ENCODE data around the gene NPPA.

The NPPA gene

DNA sequence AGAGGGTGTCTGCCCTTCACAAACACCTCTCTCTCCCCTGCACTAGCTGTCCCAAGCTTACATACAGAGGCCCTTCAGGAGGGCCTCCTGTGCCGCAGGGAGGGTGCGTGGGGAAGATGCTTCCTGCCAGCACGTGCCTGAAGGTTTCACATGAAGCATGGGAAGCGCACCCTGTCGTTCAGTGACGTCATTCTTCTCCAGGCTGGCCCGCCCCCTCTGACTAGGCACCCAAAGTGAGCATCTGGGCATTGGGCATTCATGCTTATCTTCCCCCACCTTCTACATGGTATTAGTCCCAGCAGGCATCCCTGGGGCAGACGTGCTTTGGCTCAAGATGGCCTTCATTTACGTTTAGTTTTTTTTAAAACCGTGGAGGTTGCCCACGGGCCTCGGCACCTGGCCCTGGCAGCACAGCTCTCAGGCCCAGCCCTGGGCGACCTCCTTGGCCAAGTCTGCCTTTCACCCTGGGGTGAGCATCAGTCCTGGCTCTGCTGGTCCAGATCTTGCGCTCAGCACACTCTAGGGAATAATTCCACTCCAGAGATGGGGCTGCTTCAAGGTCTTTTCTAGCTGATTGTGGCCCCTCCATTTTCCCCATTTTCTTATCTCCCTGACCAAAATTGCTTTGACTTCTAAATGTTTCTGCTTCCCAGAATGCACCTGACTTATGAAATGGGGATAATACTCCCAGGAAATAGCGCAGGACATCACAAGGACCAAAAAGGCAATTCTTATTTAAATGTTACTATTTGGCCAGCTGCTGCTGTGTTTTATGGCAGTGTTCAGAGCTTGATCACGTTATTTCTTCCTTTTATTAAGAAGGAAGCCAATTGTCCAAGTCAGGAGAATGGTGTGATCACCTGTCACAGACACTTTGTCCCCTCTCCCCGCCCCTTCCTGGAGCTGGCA is 6.1 kb downstream of the NPPA start:
- no peak for DNase-seq

DNA sequence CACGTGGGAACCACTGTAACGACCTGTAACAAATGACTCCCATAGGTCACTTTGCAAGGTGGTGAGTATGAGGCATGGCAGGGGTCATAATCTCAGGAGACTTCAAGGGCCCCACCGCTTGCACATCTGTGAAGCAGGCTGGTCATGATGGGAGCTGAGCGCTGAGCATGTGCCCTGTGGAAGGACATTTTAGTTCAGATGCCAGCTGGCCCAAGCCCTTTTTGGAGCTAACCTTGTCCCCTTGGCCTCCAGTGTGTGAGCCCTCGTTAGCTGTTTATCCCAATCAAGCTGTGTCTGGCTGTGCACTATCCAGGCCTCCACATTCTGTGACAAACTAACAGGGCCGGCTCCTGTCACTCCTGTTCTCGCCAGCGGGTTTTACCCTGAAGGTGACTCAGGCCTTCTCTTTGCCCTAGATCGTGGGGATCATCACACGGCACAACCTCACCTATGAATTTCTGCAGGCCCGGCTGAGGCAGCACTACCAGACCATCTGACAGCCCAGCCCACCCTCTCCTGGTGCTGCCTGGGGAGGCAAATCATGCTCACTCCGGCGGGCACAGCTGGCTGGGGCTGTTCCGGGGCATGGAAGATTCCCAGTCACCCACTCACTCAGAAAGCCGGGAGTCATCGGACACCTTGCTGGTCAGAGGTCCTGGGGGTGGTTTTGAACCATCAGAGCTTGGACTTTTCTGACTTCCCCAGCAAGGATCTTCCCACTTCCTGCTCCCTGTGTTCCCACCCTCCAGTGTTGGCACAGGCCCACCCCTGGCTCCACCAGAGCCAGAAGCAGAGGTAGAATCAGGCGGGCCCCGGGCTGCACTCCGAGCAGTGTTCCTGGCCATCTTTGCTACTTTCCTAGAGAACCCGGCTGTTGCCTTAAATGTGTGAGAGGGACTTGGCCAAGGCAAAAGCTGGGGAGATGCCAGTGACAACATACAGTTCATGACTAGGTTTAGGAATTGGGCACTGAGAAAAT is 7.6 kb downstream of the NPPA start:
- no peak for DNase-seq

DNA sequence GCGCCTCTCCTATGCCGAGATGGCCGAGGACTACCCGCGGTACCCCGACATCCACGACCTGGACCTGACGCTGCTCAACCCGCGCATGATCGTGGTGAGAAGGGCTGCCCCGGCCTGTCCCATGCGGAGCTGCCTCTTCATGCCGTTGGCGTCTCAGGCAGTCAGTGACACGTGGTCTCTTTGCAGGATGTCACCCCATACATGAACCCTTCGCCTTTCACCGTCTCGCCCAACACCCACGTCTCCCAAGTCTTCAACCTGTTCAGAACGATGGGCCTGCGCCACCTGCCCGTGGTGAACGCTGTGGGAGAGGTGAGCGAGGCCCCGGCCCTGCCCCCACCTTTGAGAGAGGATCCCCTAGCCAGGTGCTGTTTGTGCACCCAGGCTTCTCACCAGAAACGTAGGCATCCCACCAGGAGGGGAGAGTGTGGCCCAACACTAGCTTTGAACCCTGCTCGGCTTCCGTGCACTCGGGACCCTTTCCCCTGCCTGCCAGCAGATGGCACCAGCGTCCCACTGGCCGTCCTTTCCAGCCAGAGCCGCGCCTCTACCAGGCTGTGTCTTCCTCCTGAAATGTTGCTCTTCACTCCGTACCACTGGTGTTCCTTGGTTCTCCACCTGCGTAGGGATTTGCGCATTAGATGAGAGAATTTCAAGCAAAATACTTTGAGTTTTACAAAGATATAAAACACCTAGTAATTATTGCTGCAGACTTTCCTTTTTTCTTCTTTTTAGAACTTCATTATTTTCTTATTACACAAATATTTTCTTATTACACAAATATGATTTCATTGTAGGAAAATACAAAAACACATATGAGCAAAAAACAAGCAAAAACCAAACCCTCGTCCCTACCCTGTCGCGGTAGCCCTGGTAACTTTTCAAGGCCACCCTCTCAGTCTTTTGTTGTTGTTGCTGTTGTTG is 9.0 kb downstream of the NPPA start:
- peak; percentile 41 for DNase-seq

DNA sequence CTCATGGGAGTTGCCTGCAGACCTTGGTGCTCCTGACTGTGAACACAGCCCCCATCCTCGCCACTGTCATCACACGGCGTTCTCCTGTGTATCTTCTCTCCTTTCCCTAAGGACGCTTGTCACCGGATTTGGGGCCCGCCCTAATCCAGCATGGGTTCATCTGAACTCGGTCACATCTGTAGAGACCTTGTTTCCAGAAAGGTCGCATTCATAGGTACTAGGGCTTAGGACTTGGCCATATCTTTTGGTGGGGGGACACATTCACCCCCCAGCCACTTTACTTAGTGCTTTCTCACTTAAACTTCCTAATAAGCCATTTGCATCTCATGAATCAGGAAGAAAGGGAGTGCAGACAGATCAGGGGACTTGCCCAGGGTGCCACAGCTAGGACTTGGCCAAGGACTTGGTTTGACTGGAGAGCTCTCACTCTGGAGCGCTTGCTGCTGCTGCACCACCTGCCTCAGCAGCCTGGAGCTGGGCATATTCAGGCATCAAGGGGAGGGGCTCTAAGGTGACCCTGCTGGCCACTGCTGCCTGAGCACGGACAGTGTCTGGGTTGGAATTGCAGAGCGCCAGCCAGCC is 9.7 kb downstream of the NPPA start:
- DNase-seq, result no peak

- DNase-seq, result no peak
Observed at GRCh38 chr1:11836955-11837766, 10.4 kb downstream of the NPPA start.

DNA sequence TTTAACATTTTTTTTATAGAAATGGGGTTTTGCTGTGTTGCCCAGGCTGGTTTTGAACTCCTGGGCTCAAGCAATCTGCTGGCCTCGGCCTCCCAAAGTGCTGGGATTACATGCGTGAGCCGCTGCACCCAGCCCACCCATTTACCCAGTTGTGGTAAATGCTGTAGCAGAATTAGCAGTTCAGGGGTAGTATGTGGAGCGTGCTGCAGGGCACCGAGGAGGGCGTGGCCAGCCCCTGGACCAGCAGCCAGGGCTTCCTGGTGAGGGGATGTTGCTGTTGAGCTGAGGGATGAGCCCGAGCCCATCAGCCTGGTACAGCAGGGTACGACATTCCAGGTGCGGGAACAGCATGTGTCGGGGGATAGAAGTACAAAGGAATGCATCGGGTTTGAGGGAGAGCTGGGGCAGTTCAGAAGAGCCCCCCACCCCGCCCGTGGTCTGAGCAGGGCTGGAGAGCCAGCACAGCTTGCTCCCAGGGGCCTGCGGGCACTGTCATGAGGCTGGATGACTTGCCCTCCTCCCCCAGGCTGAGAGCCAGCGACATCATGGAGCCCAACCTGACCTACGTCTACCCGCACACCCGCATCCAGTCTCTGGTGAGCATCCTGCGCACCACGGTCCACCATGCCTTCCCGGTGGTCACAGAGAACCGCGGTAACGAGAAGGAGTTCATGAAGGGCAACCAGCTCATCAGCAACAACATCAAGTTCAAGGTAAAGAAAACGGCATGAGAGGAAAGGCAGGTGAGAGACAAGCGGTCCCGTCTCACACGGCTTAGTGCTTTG is 11.9 kb downstream of the NPPA start:
- DNase-seq, result no peak

DNA sequence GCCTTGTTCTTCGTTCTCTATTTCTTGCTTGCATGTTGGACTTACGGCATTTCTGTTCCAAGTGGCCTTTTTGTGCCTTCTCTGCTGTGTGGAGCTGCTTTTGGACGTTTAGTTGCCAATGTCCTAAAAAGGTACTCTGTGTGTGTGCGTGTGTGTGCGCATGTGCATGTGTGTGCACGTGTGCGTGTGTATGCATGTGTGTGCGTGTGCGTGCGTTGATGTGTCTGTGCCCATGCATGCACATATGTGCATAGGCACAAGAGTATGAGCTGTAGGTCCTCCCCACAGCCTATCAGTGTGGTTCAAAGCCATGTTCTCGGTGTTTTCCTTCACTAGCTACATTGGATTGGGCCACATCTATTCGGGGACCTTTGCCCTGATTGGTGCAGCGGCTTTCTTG is 13.7 kb downstream of the NPPA start:
- DNase-seq, result no peak

GRCh38 chr1:11833497-11833896 is 14.1 kb downstream of the NPPA start:
- no peak for DNase-seq

DNA sequence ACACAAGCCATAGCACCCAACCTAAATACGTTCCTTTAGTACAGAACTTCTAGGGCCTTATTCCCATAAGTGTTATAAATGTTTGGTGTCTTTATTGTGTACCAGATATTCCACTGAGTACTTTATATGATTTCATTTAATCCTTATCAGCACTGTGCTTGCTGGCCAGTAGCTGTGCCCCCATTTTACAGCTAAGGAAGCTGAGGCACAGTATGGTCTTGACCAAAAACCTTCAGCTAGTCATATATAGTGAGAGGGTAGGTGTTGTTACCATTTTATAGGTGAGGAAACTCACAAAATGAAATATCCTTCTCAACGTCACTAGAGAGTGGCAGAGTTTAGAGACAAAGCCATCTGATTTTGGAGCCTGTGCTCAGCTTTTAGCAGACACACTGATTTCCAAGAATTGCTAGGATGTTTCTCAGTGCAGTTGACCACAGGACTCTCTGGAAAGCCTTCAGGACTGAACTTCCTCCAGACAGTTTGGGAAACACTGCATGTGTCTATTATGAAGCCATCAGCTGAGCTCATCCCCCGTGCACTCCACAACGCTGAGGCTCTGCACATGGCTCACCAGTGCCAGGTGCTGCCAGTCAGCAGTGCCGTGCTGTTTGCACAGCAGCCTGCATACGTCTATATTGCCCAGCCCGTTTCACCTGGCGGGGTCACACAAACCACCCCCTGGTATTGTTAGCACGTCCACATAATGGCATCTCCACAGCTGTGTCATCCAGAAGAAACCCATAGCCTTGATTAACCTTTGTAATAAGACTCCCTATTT is 15.4 kb downstream of the NPPA start:
- no peak for DNase-seq

- no peak for DNase-seq
Observed at GRCh38 chr1:11828511-11828910, 19.1 kb downstream of the NPPA start.

GRCh38 chr1:11826946-11827345 is 20.6 kb downstream of the NPPA start:
- DNase-seq, result no peak

DNA sequence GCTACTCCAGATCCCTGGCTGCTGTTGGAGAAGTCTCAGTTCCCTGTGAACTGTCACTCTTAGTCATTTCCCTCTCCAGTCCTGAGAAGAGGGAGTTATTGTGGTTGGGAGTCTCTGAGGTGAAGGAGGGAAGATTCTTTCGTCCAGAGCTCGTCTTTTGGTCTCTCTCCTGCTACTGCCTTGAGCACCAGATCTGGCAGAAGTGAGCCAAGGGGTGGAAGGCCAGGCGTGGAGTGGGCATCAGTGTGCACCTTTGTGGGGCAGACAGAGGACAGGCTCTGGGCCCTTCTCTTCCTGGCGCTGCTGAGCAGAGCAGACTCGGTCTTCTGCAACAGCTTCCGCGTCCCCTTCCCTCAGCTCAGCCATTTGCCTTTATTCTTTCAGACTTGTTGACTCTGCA is 22.5 kb downstream of the NPPA start:
- no peak for DNase-seq

- DNase-seq, result no peak
Observed at GRCh38 chr1:11823366-11824137, 24.0 kb downstream of the NPPA start.

GRCh38 chr1:11822091-11822490 is 25.5 kb downstream of the NPPA start:
- no peak for DNase-seq

DNA sequence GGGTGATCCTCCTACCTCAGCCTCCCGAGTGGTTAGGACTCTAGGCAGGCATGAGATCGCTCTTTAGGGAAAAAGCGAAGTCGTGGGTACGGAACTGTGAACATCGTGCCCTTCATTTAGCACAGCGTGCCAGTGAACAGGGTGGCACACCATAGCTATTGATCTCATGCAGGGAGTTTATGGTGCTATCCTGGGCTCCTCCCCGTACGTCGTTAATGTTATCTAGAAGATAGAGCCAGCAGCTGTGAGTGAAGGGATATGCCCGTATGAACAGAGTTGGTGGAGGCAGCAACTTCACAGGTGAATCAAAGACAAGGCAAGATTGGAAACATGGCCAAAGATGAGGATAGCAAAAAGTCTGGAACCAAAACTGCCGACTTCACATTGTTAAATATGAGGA is 30.4 kb downstream of the NPPA start:
- DNase-seq, result no peak

DNA sequence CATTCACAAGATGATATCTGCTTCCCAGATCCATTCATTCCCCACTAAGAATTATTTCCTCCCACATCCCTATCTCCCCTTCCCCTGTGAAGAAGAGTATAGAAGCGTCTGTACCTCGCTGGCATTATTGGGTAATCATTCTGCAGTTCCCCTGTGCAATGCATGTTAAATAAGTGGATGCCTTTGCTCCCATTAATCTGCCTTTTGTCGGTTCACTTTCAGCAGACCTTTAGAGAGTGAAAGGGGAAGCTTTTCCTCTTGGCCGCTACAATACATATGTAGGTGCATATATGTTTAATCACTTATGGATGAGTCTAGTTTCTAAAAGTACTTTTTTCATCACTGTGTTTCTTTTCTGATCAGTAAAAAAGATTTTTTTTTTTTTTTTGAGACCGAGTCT is 34.6 kb downstream of the NPPA start:
- peak; percentile 30 for DNase-seq

DNA sequence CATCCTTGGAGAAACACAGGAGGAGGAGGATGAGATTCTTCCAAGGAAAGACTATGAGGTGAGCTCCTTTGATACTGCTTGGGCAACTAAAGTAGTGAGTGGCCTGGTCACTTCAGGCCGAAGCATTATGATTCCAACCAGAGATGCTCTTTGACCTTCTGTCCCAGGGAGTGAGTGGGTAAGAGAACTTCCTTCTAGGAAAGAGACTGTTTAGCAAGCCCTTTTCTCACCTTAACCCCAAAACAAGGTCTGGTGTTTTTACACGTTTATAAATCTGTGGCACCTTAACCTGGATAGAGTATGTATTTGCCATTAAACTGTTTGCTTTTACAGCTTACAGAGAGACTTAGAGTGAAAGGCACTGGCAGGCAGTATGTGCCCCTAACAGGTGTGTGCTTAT is 40.5 kb downstream of the NPPA start:
- no peak for DNase-seq

- DNase-seq, result peak; percentile 28
Observed at GRCh38 chr1:11806307-11806936, 41.2 kb downstream of the NPPA start.

Measured in MV-4-11 (cell line).